Measurements from ENCODE around the gene SYCE3.
A peak's percentile ranks its signal among the peaks of the same experiment; 100 is the strongest.

SYCE3 gene

GRCh38 chr22:50563413-50564160 is 868 bp upstream of the SYCE3 start:
- Histone ChIP-seq H3K36me3 (ENCODE audit: control insufficient read depth in 2 of 2, insufficient read depth in 2 of 2, low read length in 2 of 2) (no peaks in the 10 kb centered on the region), H3K4me3 (ENCODE audit: low read length in 2 of 2) (peak overlapping the region; percentile 76 to 92), H3K4me1 (ENCODE audit: control insufficient read depth, insufficient read depth, low read length) (peaks cover 10% of the 10 kb centered on the region), H3K27me3 (ENCODE audit: control insufficient read depth in 1 of 2, insufficient read depth in 2 of 2, low read length in 2 of 2) (no peaks in the 10 kb centered on the region), H3K9me3 (ENCODE audit: control insufficient read depth in 2 of 2, low read length in 2 of 2) (no peaks in the 10 kb centered on the region), H3K9ac (ENCODE audit: low read length in 2 of 2) (peak overlapping the region; percentile 65 to 80), H3K27ac (ENCODE audit: low read length) (no peak overlapping the region)

- Histone ChIP-seq H3K27me3 (ENCODE audit: control insufficient read depth in 1 of 2, insufficient read depth in 2 of 2, low read length in 2 of 2) (peaks cover 0 to 3% of the 10 kb centered on the region in 2 donors), H3K9me3 (ENCODE audit: control insufficient read depth in 2 of 2, low read length in 2 of 2) (no peaks in the 10 kb centered on the region), H3K9ac (ENCODE audit: low read length in 2 of 2) (no peak overlapping the region), H3K36me3 (ENCODE audit: control insufficient read depth in 2 of 2, insufficient read depth in 2 of 2, low read length in 2 of 2) (no peaks in the 10 kb centered on the region), H3K27ac (ENCODE audit: low read length) (no peak overlapping the region), H3K4me1 (ENCODE audit: control insufficient read depth, insufficient read depth, low read length) (peaks cover 10% of the 10 kb centered on the region), H3K4me3 (ENCODE audit: low read length in 2 of 2) (no peak overlapping the region)
These were observed 1.0 kb downstream of the SYCE3 start for GRCh38 chr22:50561401-50562358.

GRCh38 chr22:50560034-50560433 is 2.7 kb downstream of the SYCE3 start:
- peaks cover 0 to 3% of the 10 kb centered on the region in 2 donors for H3K27me3 ChIP-seq (ENCODE audit: control insufficient read depth in 1 of 2, insufficient read depth in 2 of 2, low read length in 2 of 2)
- no peak overlapping the region for H3K4me3 ChIP-seq (ENCODE audit: low read length in 2 of 2)
- no peak overlapping the region for H3K27ac ChIP-seq (ENCODE audit: low read length)
- H3K4me1 ChIP-seq (ENCODE audit: control insufficient read depth, insufficient read depth, low read length) = peaks cover 10% of the 10 kb centered on the region
- H3K9ac ChIP-seq (ENCODE audit: low read length in 2 of 2) = no peak overlapping the region
- H3K36me3 ChIP-seq (ENCODE audit: control insufficient read depth in 2 of 2, insufficient read depth in 2 of 2, low read length in 2 of 2) = no peaks in the 10 kb centered on the region
- H3K9me3 ChIP-seq (ENCODE audit: control insufficient read depth in 2 of 2, low read length in 2 of 2) = no peaks in the 10 kb centered on the region

GRCh38 chr22:50556703-50557102 is 6.0 kb downstream of the SYCE3 start:
- H3K27ac ChIP-seq (ENCODE audit: low read length) = no peak overlapping the region
- H3K27me3 ChIP-seq (ENCODE audit: control insufficient read depth in 1 of 2, insufficient read depth in 2 of 2, low read length in 2 of 2) = peaks cover 0 to 7% of the 10 kb centered on the region in 2 donors
- no peaks in the 10 kb centered on the region for H3K36me3 ChIP-seq (ENCODE audit: control insufficient read depth in 2 of 2, insufficient read depth in 2 of 2, low read length in 2 of 2)
- no peaks in the 10 kb centered on the region for H3K9me3 ChIP-seq (ENCODE audit: control insufficient read depth in 2 of 2, low read length in 2 of 2)
- no peaks in the 10 kb centered on the region for H3K4me1 ChIP-seq (ENCODE audit: control insufficient read depth, insufficient read depth, low read length)
- no peak overlapping the region for H3K4me3 ChIP-seq (ENCODE audit: low read length in 2 of 2)
- H3K9ac ChIP-seq (ENCODE audit: low read length in 2 of 2) = no peak overlapping the region

- Histone ChIP-seq H3K27ac (ENCODE audit: low read length) (no peak overlapping the region), H3K4me1 (ENCODE audit: control insufficient read depth, insufficient read depth, low read length) (no peaks in the 10 kb centered on the region), H3K9me3 (ENCODE audit: control insufficient read depth in 2 of 2, low read length in 2 of 2) (no peaks in the 10 kb centered on the region), H3K36me3 (ENCODE audit: control insufficient read depth in 2 of 2, insufficient read depth in 2 of 2, low read length in 2 of 2) (no peaks in the 10 kb centered on the region), H3K9ac (ENCODE audit: low read length in 2 of 2) (no peak overlapping the region), H3K27me3 (ENCODE audit: control insufficient read depth in 1 of 2, insufficient read depth in 2 of 2, low read length in 2 of 2) (peaks cover 19 to 28% of the 10 kb centered on the region in 2 donors), H3K4me3 (ENCODE audit: low read length in 2 of 2) (no peak overlapping the region)
These were observed 9.4 kb downstream of the SYCE3 start for GRCh38 chr22:50553310-50553709.

GRCh38 chr22:50551160-50551752 is 11.5 kb downstream of the SYCE3 start:
- Histone ChIP-seq H3K9ac (ENCODE audit: low read length in 2 of 2) (no peak overlapping the region), H3K36me3 (ENCODE audit: control insufficient read depth in 2 of 2, insufficient read depth in 2 of 2, low read length in 2 of 2) (no peaks in the 10 kb centered on the region), H3K27ac (ENCODE audit: low read length) (no peak overlapping the region), H3K4me3 (ENCODE audit: low read length in 2 of 2) (no peak overlapping the region), H3K27me3 (ENCODE audit: control insufficient read depth in 1 of 2, insufficient read depth in 2 of 2, low read length in 2 of 2) (peaks cover 21 to 36% of the 10 kb centered on the region in 2 donors), H3K4me1 (ENCODE audit: control insufficient read depth, insufficient read depth, low read length) (peaks cover 3% of the 10 kb centered on the region), H3K9me3 (ENCODE audit: control insufficient read depth in 2 of 2, low read length in 2 of 2) (no peaks in the 10 kb centered on the region)

GRCh38 chr22:50550395-50550794 is 12.3 kb downstream of the SYCE3 start:
- Histone ChIP-seq H3K9me3 (ENCODE audit: control insufficient read depth in 2 of 2, low read length in 2 of 2) (no peaks in the 10 kb centered on the region), H3K36me3 (ENCODE audit: control insufficient read depth in 2 of 2, insufficient read depth in 2 of 2, low read length in 2 of 2) (no peaks in the 10 kb centered on the region), H3K9ac (ENCODE audit: low read length in 2 of 2) (no peak overlapping the region), H3K27me3 (ENCODE audit: control insufficient read depth in 1 of 2, insufficient read depth in 2 of 2, low read length in 2 of 2) (peaks cover 29 to 41% of the 10 kb centered on the region in 2 donors), H3K4me1 (ENCODE audit: control insufficient read depth, insufficient read depth, low read length) (peaks cover 3% of the 10 kb centered on the region), H3K4me3 (ENCODE audit: low read length in 2 of 2) (no peak overlapping the region), H3K27ac (ENCODE audit: low read length) (no peak overlapping the region)

GRCh38 chr22:50548921-50549790 is 13.6 kb downstream of the SYCE3 start:
- no peak overlapping the region for H3K9ac ChIP-seq (ENCODE audit: low read length in 2 of 2)
- H3K36me3 ChIP-seq (ENCODE audit: control insufficient read depth in 2 of 2, insufficient read depth in 2 of 2, low read length in 2 of 2) = no peaks in the 10 kb centered on the region
- peak overlapping the region in 1 of 2 donors; percentile 35 for H3K4me3 ChIP-seq (ENCODE audit: low read length in 2 of 2)
- H3K9me3 ChIP-seq (ENCODE audit: control insufficient read depth in 2 of 2, low read length in 2 of 2) = no peaks in the 10 kb centered on the region
- H3K4me1 ChIP-seq (ENCODE audit: control insufficient read depth, insufficient read depth, low read length) = peaks cover 8% of the 10 kb centered on the region
- H3K27ac ChIP-seq (ENCODE audit: low read length) = no peak overlapping the region
- peaks cover 39 to 51% of the 10 kb centered on the region in 2 donors for H3K27me3 ChIP-seq (ENCODE audit: control insufficient read depth in 1 of 2, insufficient read depth in 2 of 2, low read length in 2 of 2)

- Histone ChIP-seq H3K4me1 (ENCODE audit: control insufficient read depth, insufficient read depth, low read length) (peaks cover 10% of the 10 kb centered on the region), H3K27ac (ENCODE audit: low read length) (no peak overlapping the region), H3K36me3 (ENCODE audit: control insufficient read depth in 2 of 2, insufficient read depth in 2 of 2, low read length in 2 of 2) (no peaks in the 10 kb centered on the region), H3K9ac (ENCODE audit: low read length in 2 of 2) (no peak overlapping the region), H3K4me3 (ENCODE audit: low read length in 2 of 2) (peak overlapping the region in 1 of 2 donors; percentile 35), H3K27me3 (ENCODE audit: control insufficient read depth in 1 of 2, insufficient read depth in 2 of 2, low read length in 2 of 2) (peaks cover 39 to 55% of the 10 kb centered on the region in 2 donors), H3K9me3 (ENCODE audit: control insufficient read depth in 2 of 2, low read length in 2 of 2) (no peaks in the 10 kb centered on the region)
These were observed 14.4 kb downstream of the SYCE3 start for GRCh38 chr22:50548040-50548920.

Measured in stomach smooth muscle (tissue), 2 donors.